T-helper 17 cell (primary cell): ENCODE measurements around the gene KCNN2. TPM values are rescaled to one million over a fixed set of nuclear protein-coding genes. Genes with fewer than 3 reads are reported as not detected.

Source experiments
- ATAC-seq: fragments of 150-1000 bp; cut with Tn5 transposase; 2 replicates; pipeline ENCODE4 v1.10.0; 2021; ENCODE audit warnings: mild to moderate bottlenecking, moderate library complexity
- DNase-seq, 3 donors: peaks; one replicate each; pipeline versions ENCODE4 v3.0.0 to v3.0.0-alpha.2; 2020 to 2021
- H3K9me3 ChIP-seq: one replicate; pipeline ENCODE4 v1.7.0; 2013; ENCODE audit warnings: low read length, mild to moderate bottlenecking; ENCODE audit not compliant: control insufficient read depth, poor library complexity, severe bottlenecking
- H3K27ac Mint-ChIP-seq: one replicate; pipeline ENCODE4 v1.8.0; 2022; ENCODE audit warnings: mild to moderate bottlenecking, moderate library complexity, mixed read lengths
- H3K27me3 Mint-ChIP-seq: one replicate; pipeline ENCODE4 v1.8.0; 2022; ENCODE audit warnings: mixed read lengths
- H3K36me3 Mint-ChIP-seq: one replicate; pipeline ENCODE4 v1.8.0; 2022; ENCODE audit warnings: low read depth, mixed read lengths
- H3K4me1 Mint-ChIP-seq: one replicate; pipeline ENCODE4 v1.8.0; 2022; ENCODE audit warnings: mild to moderate bottlenecking, mixed read lengths
- H3K4me3 Mint-ChIP-seq: one replicate; pipeline ENCODE4 v1.8.0; 2022; ENCODE audit warnings: mild to moderate bottlenecking, moderate library complexity, mixed read lengths
- total RNA-seq, 4 donors: library from RNA in 2 of 4; stranded (reverse) in 2 of 4; gene quantifications; one replicate each; pipeline ENCODE4 v1.2.3 and lab custom pipeline; 2022 to 2026

The KCNN2 gene
- total RNA-seq (not detected), total RNA-seq (lab: John Stamatoyannopoulos, UW) (0 reads per million in 2 donors)

GRCh38 chr5:114361724-114362196 is at the start of gene KCNN2:
Gene KCNN2, plus strand, starts transcription at chr5:114362070. Its CDS starts 70 bp downstream, at chr5:114362140.
- Mint-ChIP-seq H3K27ac (no peak within 1 kb of the TSS), H3K4me3 (peak within 1 kb of the TSS; percentile 69), H3K36me3 (peaks cover 2% of the 10 kb centered on the region), H3K27me3 (peaks cover 36% of the 10 kb centered on the region), H3K4me1 (no peaks in the 10 kb centered on the region)
- no peak for ATAC-seq
- DNase-seq: no peak
- no peaks in the 10 kb centered on the region for H3K9me3 ChIP-seq

GRCh38 chr5:114312658-114313057 is 49.2 kb upstream of the KCNN2 start:
- DNase-seq (no peak), ATAC-seq (no peak)
- Mint-ChIP-seq H3K27me3 (no peaks in the 10 kb centered on the region), H3K4me1 (no peaks in the 10 kb centered on the region), H3K27ac (no peak overlapping the region), H3K36me3 (no peaks in the 10 kb centered on the region), H3K4me3 (no peak overlapping the region)
- H3K9me3 ChIP-seq: no peaks in the 10 kb centered on the region

- Mint-ChIP-seq H3K27ac (no peak overlapping the region), H3K27me3 (no peaks in the 10 kb centered on the region), H3K4me1 (no peaks in the 10 kb centered on the region), H3K36me3 (no peaks in the 10 kb centered on the region), H3K4me3 (no peak overlapping the region)
- no peaks in the 10 kb centered on the region for H3K9me3 ChIP-seq
- ATAC-seq (no peak), DNase-seq (no peak)
Observed at GRCh38 chr5:114314061-114314460, 47.8 kb upstream of the KCNN2 start.

GRCh38 chr5:114316167-114316566 is 45.7 kb upstream of the KCNN2 start:
- H3K36me3 Mint-ChIP-seq: no peaks in the 10 kb centered on the region
- no peaks in the 10 kb centered on the region for H3K27me3 Mint-ChIP-seq
- DNase-seq: no peak
- no peaks in the 10 kb centered on the region for H3K9me3 ChIP-seq
- no peak overlapping the region for H3K4me3 Mint-ChIP-seq
- no peak for ATAC-seq
- no peaks in the 10 kb centered on the region for H3K4me1 Mint-ChIP-seq
- no peak overlapping the region for H3K27ac Mint-ChIP-seq

DNA sequence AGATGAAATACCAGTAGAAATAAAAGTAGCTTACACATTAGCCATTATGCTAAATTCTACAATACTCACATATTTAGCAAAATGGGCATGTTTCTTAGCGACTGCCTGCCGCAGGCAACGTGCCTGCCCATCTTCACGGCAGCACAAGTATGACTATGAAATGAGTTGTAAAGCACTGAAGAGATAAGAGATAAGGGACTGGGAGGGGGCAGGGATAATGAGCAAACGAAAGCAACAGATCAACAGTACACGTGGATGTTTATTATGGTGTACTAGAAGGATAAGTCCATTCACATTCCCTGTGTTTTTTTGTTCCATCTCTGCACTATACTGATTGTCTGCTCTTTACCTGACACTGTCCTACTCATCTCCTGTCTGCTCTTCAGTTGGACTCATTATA is 44.1 kb upstream of the KCNN2 start:
- H3K27me3 Mint-ChIP-seq: no peaks in the 10 kb centered on the region
- no peak for ATAC-seq
- H3K4me1 Mint-ChIP-seq: no peaks in the 10 kb centered on the region
- DNase-seq: no peak
- no peak overlapping the region for H3K27ac Mint-ChIP-seq
- H3K4me3 Mint-ChIP-seq: no peak overlapping the region
- H3K9me3 ChIP-seq: no peaks in the 10 kb centered on the region
- no peaks in the 10 kb centered on the region for H3K36me3 Mint-ChIP-seq

GRCh38 chr5:114319236-114319635 is 42.6 kb upstream of the KCNN2 start:
- Mint-ChIP-seq H3K27me3 (no peaks in the 10 kb centered on the region), H3K4me1 (no peaks in the 10 kb centered on the region), H3K27ac (no peak overlapping the region), H3K36me3 (no peaks in the 10 kb centered on the region), H3K4me3 (no peak overlapping the region)
- DNase-seq (no peak), ATAC-seq (no peak)
- no peaks in the 10 kb centered on the region for H3K9me3 ChIP-seq

GRCh38 chr5:114319821-114320220 is 42.0 kb upstream of the KCNN2 start:
- H3K9me3 ChIP-seq: no peaks in the 10 kb centered on the region
- Mint-ChIP-seq H3K27ac (no peak overlapping the region), H3K36me3 (no peaks in the 10 kb centered on the region), H3K27me3 (no peaks in the 10 kb centered on the region), H3K4me1 (no peaks in the 10 kb centered on the region), H3K4me3 (no peak overlapping the region)
- ATAC-seq (no peak), DNase-seq (no peak)

DNA sequence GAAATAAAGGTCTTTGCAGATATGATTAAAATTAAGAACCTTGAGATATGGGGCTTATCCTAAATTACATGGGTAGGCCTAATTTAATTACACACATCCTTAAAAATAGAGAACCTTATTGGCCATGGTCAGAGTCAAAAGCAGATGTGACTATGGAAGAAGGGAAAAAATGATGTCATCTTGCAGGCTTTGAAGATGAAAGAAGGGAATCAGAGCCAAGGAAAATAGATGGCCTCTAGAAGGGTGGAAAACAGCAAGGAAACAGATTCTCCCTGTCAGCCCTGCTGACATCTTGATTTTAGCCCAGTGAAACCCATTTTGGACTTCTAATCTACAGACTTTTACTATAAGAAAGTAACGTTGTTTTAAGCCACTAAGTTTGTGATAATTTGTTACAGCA is 37.6 kb upstream of the KCNN2 start:
- no peaks in the 10 kb centered on the region for H3K36me3 Mint-ChIP-seq
- no peaks in the 10 kb centered on the region for H3K4me1 Mint-ChIP-seq
- H3K27ac Mint-ChIP-seq: no peak overlapping the region
- no peaks in the 10 kb centered on the region for H3K27me3 Mint-ChIP-seq
- no peak overlapping the region for H3K4me3 Mint-ChIP-seq
- no peaks in the 10 kb centered on the region for H3K9me3 ChIP-seq
- ATAC-seq (no peak), DNase-seq (no peak)

- H3K27ac Mint-ChIP-seq: no peak overlapping the region
- H3K36me3 Mint-ChIP-seq: no peaks in the 10 kb centered on the region
- no peak for DNase-seq
- H3K27me3 Mint-ChIP-seq: no peaks in the 10 kb centered on the region
- no peak for ATAC-seq
- no peaks in the 10 kb centered on the region for H3K4me1 Mint-ChIP-seq
- no peaks in the 10 kb centered on the region for H3K9me3 ChIP-seq
- no peak overlapping the region for H3K4me3 Mint-ChIP-seq
Observed at GRCh38 chr5:114325541-114325940, 36.3 kb upstream of the KCNN2 start.

DNA sequence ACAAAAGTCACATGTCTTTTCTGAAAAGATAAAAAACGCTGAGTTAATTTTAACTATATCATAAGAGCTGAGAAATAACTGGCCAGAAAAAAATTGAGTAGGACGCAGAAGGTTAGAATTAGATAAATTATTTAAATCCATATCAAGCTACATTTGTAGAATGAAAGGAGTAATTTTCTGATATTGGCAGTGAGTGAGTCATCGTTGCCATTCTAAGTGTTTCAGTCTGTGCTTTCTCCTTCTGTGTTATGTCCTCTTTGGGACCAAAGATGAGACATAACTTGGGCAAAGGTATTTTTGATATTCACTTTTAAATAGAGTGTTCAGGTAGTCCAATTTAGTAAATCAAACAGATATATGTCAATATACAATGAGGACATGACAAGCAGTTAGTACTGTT is 34.4 kb upstream of the KCNN2 start:
- no peaks in the 10 kb centered on the region for H3K4me1 Mint-ChIP-seq
- no peak overlapping the region for H3K27ac Mint-ChIP-seq
- DNase-seq: no peak
- no peak for ATAC-seq
- no peaks in the 10 kb centered on the region for H3K36me3 Mint-ChIP-seq
- H3K27me3 Mint-ChIP-seq: no peaks in the 10 kb centered on the region
- H3K4me3 Mint-ChIP-seq: no peak overlapping the region
- H3K9me3 ChIP-seq: no peaks in the 10 kb centered on the region

GRCh38 chr5:114327987-114328386 is 33.9 kb upstream of the KCNN2 start:
- no peak overlapping the region for H3K27ac Mint-ChIP-seq
- H3K9me3 ChIP-seq: no peaks in the 10 kb centered on the region
- no peaks in the 10 kb centered on the region for H3K4me1 Mint-ChIP-seq
- no peaks in the 10 kb centered on the region for H3K27me3 Mint-ChIP-seq
- no peak overlapping the region for H3K4me3 Mint-ChIP-seq
- no peak for DNase-seq
- H3K36me3 Mint-ChIP-seq: no peaks in the 10 kb centered on the region
- no peak for ATAC-seq

GRCh38 chr5:114330916-114331531 is 30.8 kb upstream of the KCNN2 start:
- ATAC-seq: no peak
- H3K27ac Mint-ChIP-seq: no peak overlapping the region

DNA sequence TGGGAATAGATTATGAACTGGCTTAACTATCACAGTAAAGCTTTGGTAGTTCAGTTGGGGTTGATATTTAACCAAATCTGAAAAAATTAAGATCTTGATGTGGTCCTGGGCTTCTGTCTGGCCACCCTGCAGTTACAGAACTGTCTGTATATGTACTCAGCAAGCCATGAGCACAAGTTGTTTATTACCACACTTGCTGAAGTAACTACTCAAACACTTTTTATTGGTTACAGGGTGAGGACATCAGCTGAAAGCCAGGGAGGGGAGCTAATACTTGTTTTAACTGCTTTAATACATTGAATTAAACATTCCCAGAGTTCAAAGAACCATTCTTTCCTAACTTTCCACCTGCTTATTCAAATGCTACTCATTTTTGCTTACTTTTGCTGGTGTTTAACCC is 29.4 kb upstream of the KCNN2 start:
- Mint-ChIP-seq H3K4me3 (no peak overlapping the region), H3K4me1 (no peaks in the 10 kb centered on the region), H3K36me3 (no peaks in the 10 kb centered on the region), H3K27ac (no peak overlapping the region), H3K27me3 (no peaks in the 10 kb centered on the region)
- DNase-seq: no peak
- no peak for ATAC-seq
- H3K9me3 ChIP-seq: no peaks in the 10 kb centered on the region

More at GRCh38 chr5:114330916-114331531, 30.8 kb upstream of the KCNN2 start:
- no peak for DNase-seq
- no peaks in the 10 kb centered on the region for H3K4me1 Mint-ChIP-seq
- no peaks in the 10 kb centered on the region for H3K36me3 Mint-ChIP-seq
- no peaks in the 10 kb centered on the region for H3K27me3 Mint-ChIP-seq
- H3K4me3 Mint-ChIP-seq: no peak overlapping the region
- H3K9me3 ChIP-seq: no peaks in the 10 kb centered on the region

DNA sequence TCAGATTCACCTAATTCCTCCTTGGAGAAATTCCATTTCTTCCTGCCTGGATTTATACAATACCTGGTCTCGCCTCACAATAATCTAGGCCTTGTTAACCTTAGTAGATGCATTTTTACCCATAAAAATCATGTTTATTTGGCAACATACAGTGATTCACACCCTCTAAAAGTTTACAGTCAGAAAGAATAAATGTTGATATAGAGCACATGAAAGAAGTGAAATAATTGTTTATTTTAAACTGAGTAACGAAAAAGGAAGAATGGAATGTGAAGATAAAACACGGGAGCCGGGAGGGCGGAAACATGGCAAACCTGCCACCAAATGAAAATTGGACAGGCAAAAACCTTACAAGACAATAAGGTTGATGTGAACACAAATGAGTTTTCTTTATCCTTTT is 28.9 kb upstream of the KCNN2 start:
- H3K36me3 Mint-ChIP-seq: no peaks in the 10 kb centered on the region
- no peaks in the 10 kb centered on the region for H3K4me1 Mint-ChIP-seq
- no peak overlapping the region for H3K4me3 Mint-ChIP-seq
- H3K27ac Mint-ChIP-seq: no peak overlapping the region
- no peaks in the 10 kb centered on the region for H3K27me3 Mint-ChIP-seq
- no peaks in the 10 kb centered on the region for H3K9me3 ChIP-seq
- no peak for ATAC-seq
- no peak for DNase-seq
